Right lobe of liver (tissue), 4 donors: ENCODE data around the gene CDHR2.

Experiments
- POLR2A ChIP-seq: fragments of 450-650 bp; IDR thresholded peaks from one replicate; pipeline ENCODE4 v1.6.1; 2017; ENCODE audit warnings: antibody characterized with exemption, mild to moderate bottlenecking
- TF ChIP-seq, protein P1 (sequence below), 4 donors: fragments of 200-600 bp in 3 of 4; fragments of 450-650 bp in 1 of 4; IDR thresholded peaks; one replicate each; pipeline versions ENCODE4 v1.5.1 to v1.8.0; 2016 to 2022; ENCODE audit warnings: antibody characterized with exemption in 4 of 4, mild to moderate bottlenecking in 2 of 4
- donor health status: DM: no; HTN: no; CAD: no.
- donor health status: DM: no; HTN: no; CAD: no.
- donor health status: DM: no; HTN: yes; CAD: no.

DNA sequence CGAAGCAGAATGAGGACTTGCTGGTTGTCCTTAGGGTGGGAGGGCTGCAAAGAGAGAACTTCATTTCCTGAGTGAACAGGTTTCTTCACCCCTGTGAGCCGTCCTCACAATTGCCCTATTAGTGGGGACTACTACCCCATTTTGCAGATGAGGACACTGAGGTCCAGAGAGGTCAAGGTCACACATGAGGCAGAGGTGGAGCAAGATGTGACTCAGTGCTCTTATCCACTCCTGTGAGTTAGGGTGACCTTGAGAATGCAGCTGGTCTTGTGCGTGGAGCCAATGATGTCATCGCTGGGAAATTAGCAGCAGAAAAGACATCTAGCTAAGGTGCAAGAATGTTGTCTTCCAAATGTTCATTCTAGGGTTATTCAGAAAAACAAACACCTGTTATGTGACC, 33.9 kb downstream of the CDHR2 start:
- TF ChIP-seq, protein P1, sequence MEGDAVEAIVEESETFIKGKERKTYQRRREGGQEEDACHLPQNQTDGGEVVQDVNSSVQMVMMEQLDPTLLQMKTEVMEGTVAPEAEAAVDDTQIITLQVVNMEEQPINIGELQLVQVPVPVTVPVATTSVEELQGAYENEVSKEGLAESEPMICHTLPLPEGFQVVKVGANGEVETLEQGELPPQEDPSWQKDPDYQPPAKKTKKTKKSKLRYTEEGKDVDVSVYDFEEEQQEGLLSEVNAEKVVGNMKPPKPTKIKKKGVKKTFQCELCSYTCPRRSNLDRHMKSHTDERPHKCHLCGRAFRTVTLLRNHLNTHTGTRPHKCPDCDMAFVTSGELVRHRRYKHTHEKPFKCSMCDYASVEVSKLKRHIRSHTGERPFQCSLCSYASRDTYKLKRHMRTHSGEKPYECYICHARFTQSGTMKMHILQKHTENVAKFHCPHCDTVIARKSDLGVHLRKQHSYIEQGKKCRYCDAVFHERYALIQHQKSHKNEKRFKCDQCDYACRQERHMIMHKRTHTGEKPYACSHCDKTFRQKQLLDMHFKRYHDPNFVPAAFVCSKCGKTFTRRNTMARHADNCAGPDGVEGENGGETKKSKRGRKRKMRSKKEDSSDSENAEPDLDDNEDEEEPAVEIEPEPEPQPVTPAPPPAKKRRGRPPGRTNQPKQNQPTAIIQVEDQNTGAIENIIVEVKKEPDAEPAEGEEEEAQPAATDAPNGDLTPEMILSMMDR (IDR thresholded peaks at IDR 0.05), result no peak
- TF ChIP-seq POLR2A, result no peak
